ENCODE measurements around the gene ZNF280B.
"Not testable (repeated sequence)": the region's sequence is repeated elsewhere in the genome, so short reads cannot be mapped to it uniquely, and the experiment has no call there.

Gene ZNF280B

GRCh38 chr22:22506736-22507135, 1.8 kb downstream of the ZNF280B start:
- DNase-seq: no peak

GRCh38 chr22:22498267-22498666, 10.3 kb downstream of the ZNF280B start:
- DNase-seq: no peak

GRCh38 chr22:22491589-22491988, 17.0 kb downstream of the ZNF280B start:
- not testable (repeated sequence) for DNase-seq

DNA sequence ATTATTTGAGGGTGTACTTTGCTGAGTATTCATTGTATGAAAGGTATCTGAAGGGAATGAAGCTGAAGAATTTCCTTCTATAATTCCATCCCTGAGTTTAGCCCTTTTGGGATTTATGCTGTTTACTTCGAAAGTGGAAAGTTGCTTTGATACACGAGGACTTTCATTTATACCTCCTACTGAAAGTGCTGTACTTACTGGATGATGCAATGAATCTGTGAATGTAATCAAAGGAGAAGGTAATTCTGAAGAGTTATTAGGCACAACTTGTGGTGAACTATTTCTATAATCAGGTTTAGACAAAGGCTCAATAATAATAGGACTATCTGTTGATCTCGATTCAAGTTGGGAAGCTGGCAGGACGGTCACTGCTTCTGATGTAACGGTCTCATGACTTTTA, 19.8 kb downstream of the ZNF280B start:
- DNase-seq: no peak

DNA sequence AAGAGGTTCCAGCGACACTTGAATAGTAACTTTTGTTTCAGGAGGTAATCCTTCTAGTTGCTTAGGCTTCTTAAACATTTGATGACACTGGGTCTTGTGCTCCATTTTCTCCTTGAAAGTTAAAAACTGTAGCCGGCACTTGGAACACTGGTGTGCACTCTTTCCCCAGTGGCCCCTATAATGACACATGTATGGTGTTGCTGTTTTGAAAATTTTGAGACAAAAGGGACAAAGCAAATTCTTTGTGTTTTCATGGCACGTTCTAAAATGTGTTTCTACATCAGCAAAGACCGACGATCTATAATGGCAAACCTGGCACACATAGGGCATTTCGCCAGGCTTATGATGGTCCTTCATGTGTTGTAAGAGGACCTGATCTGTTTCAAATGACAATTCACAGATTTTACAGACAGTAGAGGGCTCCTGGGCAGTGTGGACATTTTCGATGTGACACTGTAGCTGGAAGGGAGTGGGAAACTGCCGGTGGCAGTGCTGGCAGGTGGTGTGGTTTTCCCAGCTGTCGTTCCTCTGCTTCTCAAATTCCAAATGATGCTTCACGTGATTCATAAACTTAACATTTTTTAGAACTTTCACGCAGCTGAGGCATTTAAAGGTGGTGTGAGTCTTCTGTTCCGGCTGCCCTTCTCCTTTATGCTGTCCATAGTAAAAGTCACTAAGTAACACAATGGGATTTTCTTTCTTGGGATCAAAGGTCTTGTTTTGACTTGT, 20.5 kb downstream of the ZNF280B start:
- DNase-seq: no peak

GRCh38 chr22:22487059-22487458, 21.5 kb downstream of the ZNF280B start:
- no peak for DNase-seq

DNA sequence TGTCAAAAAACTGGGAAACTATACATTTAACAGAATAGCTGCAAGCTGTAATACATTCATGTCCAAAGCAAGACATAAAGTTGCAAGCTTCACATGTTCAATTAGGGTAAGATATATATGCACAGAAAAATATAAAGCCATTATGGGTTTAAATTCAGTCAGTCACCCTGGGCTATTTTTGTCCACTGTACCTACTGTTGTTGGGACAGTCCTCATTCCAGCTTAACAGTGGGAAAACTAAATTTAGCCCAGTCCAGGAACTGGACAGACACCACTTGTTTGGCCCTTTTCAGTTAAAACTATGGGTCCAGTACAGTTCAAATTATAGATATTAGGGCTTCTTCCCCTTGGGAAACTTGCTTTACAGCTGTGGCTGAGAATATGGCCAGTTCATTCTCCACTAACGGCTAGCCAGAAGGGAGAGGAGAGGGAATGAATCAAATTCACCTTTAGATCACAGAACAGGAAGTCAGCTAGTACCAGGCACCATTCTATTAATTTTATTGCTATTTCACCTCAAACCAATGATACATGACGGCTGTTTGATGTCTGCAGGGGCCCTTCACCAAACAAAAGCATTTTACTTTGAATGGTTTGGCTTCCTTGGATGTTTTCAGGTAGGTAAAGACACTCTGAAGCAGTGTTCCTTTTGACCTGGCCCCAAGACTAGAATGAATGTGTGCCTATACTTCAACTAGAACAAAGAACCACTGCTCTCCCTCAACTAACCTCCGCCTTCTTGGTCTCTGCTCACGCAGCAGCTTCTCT, 22.2 kb downstream of the ZNF280B start:
- DNase-seq: no peak

DNA sequence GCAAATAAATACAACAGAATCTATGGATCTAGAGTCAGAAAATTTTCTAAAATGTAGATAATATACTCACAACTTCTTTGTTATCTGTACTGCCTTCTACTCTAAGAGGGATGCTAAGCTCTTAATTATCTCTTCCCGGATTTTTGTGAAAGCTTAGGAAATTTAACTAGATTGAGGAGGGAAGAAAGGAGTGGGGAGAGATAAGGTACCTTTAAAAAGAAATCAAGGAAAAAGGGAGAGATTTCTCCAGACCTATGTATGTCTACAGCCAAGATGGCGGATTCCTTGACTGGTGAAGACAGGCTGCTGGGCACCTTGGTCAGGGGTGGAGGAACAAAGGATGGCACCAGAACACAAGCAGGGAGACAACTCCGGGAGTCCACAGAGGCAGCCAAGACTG, 23.0 kb downstream of the ZNF280B start:
- no peak for DNase-seq

DNA sequence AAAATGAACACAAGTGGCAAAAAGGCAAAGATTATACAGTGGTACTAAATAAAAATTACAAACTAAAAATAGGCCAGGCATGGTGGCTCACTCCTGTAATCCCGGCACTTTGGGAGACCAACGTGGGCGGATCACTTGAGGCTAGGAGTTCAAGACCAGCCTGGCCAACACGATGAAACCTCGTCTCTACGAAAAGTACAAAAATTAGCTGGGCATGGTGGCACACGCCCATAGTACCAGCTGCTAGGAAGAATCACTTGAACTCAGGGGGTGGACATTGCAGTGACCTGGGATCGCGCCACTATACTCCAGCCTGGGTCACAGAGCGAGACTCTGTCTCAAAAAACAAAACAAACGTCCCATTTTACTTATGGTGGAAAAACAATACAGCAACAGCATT, 24.5 kb downstream of the ZNF280B start:
- no peak for DNase-seq

DNA sequence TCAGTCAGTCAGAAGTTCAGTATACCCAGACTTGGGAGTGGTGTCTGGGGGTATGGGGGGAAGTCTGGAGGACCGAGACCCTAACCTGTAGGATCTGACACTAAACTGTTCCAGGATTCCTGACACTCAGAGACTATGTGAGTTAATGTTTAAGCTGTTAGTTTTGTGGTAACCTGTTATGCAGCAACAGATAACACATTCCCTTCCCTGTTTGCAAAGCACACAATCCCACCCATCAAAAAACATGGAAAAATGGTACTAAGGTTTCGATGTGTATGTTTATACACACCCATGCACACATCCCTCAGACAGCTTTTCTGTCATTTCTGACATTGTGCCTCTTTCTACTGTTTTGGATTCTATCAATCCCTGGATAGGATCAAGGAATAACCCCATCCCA, 27.6 kb downstream of the ZNF280B start:
- no peak for DNase-seq

- DNase-seq: no peak
Observed at GRCh38 chr22:22479999-22480532, 28.5 kb downstream of the ZNF280B start.

DNA sequence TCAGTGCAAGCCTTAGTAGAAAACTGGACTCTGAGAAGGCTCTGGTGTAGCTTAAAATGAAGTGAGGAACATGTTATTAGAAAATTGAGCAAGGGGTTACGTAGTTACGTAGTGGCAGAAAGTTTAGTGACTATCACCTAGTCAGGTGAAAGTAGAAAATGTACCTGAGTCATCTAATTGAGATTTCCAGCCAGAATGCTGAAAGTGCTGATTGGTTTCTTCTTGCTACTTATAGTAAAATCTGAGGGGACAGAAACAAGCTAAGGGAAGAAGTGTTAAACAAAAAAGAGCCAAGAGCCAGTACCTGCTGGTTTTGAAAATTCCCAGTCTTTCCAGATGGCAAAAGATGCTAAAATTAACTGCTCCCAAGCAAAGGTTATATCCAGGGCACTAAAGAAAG, 29.4 kb downstream of the ZNF280B start:
- no peak for DNase-seq

DNA sequence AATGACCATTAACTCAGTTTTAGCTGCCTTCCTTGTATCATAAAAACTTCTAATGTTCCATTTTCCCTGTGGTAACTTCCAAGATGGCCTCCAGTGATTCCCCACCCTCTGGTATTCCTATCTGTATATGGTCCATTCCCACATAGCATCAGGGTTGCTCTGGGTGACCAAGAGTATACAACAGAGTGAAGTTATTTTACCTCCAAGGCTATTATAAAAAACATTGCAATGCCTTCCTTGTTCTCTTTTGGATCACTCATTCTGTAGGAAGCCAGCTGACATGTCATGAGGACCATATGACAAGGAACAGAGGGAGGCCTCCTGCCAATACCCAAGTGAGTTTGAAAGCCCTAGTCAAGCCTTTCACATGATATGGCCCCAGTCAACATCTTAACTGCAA, 30.1 kb downstream of the ZNF280B start:
- DNase-seq: no peak

GRCh38 chr22:22474733-22475132, 33.8 kb downstream of the ZNF280B start:
- DNase-seq: no peak

GRCh38 chr22:22471104-22471503, 37.4 kb downstream of the ZNF280B start:
- not testable (repeated sequence) for DNase-seq

GRCh38 chr22:22469527-22469926, 39.0 kb downstream of the ZNF280B start:
- DNase-seq: no peak

DNA sequence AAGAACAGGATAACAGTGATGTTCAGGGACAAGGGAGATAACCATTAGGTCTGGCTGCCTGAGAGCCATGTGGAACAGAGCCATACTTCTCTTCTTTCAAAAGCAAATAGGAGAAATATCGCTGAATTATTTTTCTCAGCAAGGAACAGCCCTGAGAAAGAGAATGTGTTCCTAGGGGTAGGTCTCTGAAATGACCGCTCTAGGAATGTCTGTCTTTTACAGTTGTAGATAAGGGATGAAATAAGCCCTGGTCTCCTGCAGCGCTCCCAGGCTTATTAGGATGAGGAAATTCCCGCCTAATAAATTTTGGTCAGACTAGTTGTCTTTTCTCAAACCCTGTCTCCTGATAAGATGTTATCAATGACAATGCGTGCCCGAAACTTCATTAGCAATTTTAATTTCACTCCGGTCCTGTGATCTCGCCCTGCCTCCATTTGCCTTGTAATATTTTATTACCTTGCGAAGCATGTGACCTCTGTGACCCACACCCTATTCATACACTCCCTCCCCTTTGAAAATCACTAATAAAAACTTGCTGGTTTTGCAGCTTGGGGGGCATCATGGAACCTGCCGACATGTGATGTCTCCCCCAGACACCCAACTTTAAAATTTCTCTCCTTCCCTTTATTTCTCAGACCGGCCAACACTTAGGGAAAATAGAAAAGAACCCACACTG, 39.6 kb downstream of the ZNF280B start:
- not testable (repeated sequence) for DNase-seq

- no peak for DNase-seq
Observed at GRCh38 chr22:22467112-22467511, 41.4 kb downstream of the ZNF280B start.

DNA sequence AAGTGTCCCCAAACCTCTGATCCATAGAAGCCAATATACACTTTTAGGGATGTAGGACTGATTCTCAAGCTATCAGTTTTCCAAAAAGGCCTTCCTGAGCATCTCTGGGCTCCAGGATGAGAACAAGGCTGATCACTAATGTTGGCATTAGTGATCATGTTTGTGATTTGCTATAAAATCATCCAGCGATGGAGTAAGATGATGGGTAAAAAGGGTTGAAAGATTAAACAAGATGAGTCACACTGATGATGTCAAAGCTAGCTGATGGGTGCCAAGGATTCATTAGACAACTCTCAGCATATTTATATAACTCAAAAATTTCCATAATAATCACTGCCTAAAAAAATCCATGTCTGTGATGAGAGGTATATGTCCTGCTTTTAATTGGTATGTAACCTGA, 42.8 kb downstream of the ZNF280B start:
- DNase-seq: no peak

DNA sequence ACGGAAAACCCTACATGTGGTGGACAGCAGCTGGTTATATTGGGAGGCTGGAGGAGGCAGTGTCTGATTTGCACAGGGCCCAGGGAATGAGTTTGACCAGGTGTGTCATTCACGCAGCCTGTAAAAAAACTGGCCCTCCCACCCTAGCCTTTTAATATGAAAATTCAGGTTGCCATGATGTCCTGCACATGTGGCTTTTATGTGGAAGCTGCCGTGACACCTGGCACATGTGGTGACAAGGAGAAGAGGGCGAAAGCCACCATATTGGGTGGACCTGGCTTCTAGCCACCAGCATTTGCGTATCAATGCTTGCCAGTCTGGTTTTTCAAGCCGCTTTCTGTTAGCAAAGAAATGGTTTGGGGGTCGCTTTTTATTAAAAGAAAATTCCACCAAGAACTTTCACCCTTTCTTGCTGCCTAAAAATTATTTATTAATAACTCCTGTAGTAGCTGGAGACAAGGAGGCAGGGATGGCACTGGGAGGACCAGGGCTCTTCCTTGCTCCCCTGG, 43.4 kb downstream of the ZNF280B start:
- no peak for DNase-seq

- DNase-seq: no peak
Observed at GRCh38 chr22:22464541-22465054, 43.9 kb downstream of the ZNF280B start.

GRCh38 chr22:22463855-22464540, 44.5 kb downstream of the ZNF280B start:
- no peak for DNase-seq

Data from NCI-H1048 (cell line).